Measurements from ENCODE around the gene PMM1.

Gene PMM1

GRCh38 chr22:41528132-41528766, 61.4 kb downstream of the PMM1 start:
- Histone ChIP-seq H3K9me3 (no peaks in the 10 kb centered on the region), H3K27ac (no peak overlapping the region), H3K4me3 (ENCODE audit: low read depth in 1 of 2, low read length in 1 of 2) (no peak overlapping the region), H3K4me1 (ENCODE audit: control insufficient read depth in 1 of 2, insufficient read depth in 1 of 2, low read depth in 1 of 2, low read length in 1 of 2) (peaks cover 0 to 3% of the 10 kb centered on the region in 2 experiments), H3K36me3 (peaks cover 89% of the 10 kb centered on the region), H3K27me3 (no peaks in the 10 kb centered on the region)
- TF ChIP-seq, protein P1, sequence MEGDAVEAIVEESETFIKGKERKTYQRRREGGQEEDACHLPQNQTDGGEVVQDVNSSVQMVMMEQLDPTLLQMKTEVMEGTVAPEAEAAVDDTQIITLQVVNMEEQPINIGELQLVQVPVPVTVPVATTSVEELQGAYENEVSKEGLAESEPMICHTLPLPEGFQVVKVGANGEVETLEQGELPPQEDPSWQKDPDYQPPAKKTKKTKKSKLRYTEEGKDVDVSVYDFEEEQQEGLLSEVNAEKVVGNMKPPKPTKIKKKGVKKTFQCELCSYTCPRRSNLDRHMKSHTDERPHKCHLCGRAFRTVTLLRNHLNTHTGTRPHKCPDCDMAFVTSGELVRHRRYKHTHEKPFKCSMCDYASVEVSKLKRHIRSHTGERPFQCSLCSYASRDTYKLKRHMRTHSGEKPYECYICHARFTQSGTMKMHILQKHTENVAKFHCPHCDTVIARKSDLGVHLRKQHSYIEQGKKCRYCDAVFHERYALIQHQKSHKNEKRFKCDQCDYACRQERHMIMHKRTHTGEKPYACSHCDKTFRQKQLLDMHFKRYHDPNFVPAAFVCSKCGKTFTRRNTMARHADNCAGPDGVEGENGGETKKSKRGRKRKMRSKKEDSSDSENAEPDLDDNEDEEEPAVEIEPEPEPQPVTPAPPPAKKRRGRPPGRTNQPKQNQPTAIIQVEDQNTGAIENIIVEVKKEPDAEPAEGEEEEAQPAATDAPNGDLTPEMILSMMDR (IDR thresholded peaks at IDR 0.05), result no peak
